ENCODE results near the gene GTF3C5.
"Not testable (repeated sequence)": the region's sequence is repeated elsewhere in the genome, so short reads cannot be mapped to it uniquely, and the experiment has no call there.

Gene GTF3C5

DNA sequence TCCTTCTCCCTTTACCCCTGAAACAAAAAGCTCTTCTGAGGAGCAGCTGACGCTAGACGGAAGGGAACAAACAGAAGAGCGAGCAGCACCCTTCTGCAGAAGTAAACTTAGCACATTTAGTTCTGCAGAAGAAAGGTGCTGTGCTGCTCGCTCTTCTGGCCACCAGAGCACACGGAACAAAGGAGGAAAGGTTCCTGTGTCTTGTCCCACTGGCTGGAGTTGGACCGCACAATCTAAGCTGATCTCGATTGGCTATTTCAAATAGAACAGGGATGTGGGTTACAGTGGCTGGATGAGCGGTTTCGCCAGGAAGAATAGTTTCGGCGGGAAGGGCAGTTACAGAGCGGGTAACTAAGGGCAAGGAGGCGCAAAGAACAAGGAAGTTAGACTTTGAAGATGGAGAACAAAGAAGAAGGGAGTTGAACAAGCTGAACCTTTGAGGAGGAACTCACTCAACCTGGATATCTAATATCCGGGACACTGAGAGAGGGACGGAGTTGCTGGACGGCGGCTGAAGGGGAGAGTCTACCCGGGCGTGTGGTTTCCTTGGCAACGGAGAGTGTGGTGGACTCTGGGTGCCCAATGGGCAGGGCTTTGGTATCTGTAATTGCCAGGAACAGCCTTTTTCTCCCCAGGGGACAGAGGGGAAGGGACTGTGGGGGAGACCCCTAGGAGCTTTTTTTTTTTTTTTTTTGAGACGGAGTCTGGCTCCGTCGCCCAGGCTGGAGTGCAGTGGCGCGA is 7.1 kb downstream of the GTF3C5 start:
- POLR2A ChIA-PET, result no interaction called here
- TF ChIP-seq, protein P1, sequence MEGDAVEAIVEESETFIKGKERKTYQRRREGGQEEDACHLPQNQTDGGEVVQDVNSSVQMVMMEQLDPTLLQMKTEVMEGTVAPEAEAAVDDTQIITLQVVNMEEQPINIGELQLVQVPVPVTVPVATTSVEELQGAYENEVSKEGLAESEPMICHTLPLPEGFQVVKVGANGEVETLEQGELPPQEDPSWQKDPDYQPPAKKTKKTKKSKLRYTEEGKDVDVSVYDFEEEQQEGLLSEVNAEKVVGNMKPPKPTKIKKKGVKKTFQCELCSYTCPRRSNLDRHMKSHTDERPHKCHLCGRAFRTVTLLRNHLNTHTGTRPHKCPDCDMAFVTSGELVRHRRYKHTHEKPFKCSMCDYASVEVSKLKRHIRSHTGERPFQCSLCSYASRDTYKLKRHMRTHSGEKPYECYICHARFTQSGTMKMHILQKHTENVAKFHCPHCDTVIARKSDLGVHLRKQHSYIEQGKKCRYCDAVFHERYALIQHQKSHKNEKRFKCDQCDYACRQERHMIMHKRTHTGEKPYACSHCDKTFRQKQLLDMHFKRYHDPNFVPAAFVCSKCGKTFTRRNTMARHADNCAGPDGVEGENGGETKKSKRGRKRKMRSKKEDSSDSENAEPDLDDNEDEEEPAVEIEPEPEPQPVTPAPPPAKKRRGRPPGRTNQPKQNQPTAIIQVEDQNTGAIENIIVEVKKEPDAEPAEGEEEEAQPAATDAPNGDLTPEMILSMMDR (IDR thresholded peaks at IDR 0.05; ENCODE audit: control extremely low read depth, extremely low read depth, low read depth, missing control alignments), result no peak
- CTCF ChIA-PET, result interaction anchor here (0.7 to 1.4 kb wide), 4 partner anchors 11 to 110 kb away, joined by 3 to 4 read pairs (median 4); no protein-coding TSS in a partner anchor
- no peak for DNase-seq (ENCODE audit: extremely low spot score)

DNA sequence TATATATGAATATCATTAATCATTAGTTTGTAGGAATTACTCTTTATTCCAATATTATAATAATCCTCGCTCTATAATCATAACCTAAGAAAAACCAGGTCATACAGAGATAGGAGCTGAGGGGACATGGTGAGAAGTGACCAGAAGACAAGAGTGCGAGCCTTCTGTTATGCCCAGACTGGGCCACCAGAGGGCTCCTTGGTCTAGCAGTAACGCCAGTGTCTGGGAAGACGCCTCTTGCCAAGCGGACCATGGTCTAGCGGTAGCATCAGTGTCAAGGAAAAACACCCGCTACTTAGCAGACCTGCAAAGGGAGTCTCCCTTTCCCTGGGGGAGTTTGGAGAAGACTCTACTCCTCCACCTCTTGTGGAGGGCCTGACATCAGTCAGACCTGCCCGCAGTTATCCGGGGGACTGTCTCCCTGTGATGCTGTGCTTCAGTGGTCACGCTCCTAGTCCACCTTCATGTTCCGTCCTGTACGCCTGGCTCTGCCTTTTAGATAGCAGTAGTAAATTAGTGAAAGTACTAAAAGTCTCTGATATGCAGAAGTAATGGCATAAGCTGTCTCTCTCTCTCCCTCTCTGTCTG is 10.2 kb downstream of the GTF3C5 start:
- DNase-seq (ENCODE audit: extremely low spot score); POLR2A ChIA-PET: not testable (repeated sequence)
- CTCF ChIA-PET, result interaction anchor here (0.8 to 3.7 kb wide), 9 partner anchors 9 to 145 kb away, joined by 3 to 22 read pairs (median 7); partner anchors contain the start of gene GTF3C5
- TF ChIP-seq, protein P1 (IDR thresholded peaks at IDR 0.05; ENCODE audit: control extremely low read depth, extremely low read depth, low read depth, missing control alignments), result peak; percentile 44

DNA sequence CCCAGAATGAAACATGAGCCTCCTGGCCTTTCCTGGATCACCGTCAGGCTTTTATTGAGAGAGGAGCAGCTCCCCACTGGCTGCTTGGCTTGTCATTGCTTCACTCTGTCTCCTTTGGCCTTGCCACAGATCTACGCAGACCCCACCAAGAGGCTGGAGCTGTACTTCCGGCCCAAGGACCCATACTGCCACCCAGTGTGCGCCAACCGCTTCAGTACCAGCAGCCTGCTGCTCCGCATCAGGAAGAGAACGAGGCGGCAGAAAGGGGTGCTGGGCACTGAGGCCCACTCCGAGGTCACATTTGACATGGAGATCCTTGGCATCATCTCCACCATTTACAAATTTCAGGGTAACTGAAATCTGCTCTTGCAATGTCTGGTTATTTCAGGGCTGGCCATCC is 11.2 kb downstream of the GTF3C5 start:
- ChIA-PET CTCF (interaction anchor here (1.0 to 3.7 kb wide), 5 partner anchors 9 to 105 kb away, joined by 3 to 22 read pairs (median 11); partner anchors contain the start of gene GTF3C5), POLR2A (no interaction called here)
- DNase-seq (ENCODE audit: extremely low spot score), result no peak
- TF ChIP-seq, protein P1 (IDR thresholded peaks at IDR 0.05; ENCODE audit: control extremely low read depth, extremely low read depth, low read depth, missing control alignments), result no peak

DNA sequence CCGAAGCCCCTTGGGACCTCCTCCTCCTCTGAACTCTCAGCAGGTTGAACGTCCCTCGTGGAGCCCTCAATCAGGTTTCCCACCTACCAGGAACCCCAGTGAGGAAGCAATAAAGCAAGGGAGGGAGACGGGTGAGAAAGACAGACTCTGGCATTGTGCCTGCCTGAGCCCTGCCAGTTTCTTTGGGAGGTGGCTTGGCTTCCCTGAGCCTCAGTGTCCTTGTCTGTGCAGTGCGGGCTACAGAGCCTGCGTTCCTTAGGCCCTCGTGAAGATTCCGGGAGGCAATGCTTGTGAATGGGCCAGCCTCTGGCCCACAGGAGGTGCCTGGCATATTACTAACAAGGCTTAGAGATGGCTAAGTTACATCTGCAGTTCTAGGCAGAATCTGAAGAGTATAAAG is 11.9 kb downstream of the GTF3C5 start:
- ChIA-PET CTCF (interaction anchor here (1.0 to 3.7 kb wide), 5 partner anchors 11 to 105 kb away, joined by 3 to 22 read pairs (median 11); partner anchors contain the start of gene GTF3C5), POLR2A (no interaction called here)
- no peak for DNase-seq (ENCODE audit: extremely low spot score)

DNA sequence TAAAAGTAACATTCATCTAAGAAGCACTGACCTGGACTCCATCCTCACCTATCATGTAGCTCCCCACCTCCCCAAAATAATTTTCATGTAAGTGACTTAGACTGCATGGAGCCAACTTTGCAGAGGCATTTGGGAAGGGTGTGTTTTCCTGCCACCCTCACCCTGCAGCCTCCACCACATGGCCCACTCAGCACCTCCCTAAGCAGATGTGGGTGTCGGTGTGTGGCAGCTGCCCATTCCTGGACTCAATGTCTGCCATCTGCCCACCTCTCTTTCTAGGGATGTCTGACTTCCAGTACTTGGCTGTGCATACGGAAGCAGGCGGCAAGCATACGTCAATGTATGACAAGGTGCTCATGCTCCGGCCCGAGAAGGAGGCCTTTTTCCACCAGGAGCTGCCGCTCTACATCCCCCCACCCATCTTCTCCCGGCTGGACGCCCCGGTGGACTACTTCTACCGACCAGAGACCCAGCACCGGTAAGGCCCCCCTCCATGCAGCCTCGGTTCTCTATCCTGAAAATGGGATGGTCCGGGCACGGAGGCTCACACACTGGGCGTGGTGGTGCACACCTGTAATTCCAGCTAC is 12.7 kb downstream of the GTF3C5 start:
- DNase-seq (ENCODE audit: extremely low spot score), result peak; percentile 5
- TF ChIP-seq, protein P1 (IDR thresholded peaks at IDR 0.05; ENCODE audit: control extremely low read depth, extremely low read depth, low read depth, missing control alignments), result no peak
- ChIA-PET POLR2A (no interaction called here), CTCF (interaction anchor here (0.7 to 3.7 kb wide), 6 partner anchors 12 to 102 kb away, joined by 3 to 22 read pairs (median 3); partner anchors contain the start of gene GTF3C5)

More for the DNA sequence above, 11.9 kb downstream of the GTF3C5 start:
- TF ChIP-seq, protein P1 (IDR thresholded peaks at IDR 0.05; ENCODE audit: control extremely low read depth, extremely low read depth, low read depth, missing control alignments), result no peak

DNA sequence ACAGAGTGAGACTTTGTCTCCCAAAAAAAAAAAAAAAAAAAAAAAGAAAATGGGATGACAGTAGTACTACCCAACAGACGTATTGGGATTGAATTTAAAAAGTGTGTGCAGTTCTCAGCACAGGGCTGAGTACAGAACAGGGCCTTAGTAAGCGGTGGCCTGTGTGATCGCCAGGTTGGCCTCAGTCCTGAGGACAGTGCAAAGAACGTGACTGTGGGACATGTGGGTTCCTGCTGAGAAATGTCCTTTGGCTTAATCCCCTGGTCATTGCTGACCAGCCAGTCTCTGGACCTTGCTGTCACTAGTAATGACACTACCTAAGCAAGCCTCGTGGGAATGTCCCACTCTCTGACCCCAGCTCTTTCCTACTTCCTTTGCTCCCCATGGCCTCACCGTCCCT is 13.3 kb downstream of the GTF3C5 start:
- ChIA-PET CTCF (interaction anchor here (0.7 to 2.2 kb wide), 4 partner anchors 16 to 101 kb away, joined by 3 to 8 read pairs (median 3); no protein-coding TSS in a partner anchor), POLR2A (no interaction called here)
- no peak for DNase-seq (ENCODE audit: extremely low spot score)
- TF ChIP-seq, protein P1 (IDR thresholded peaks at IDR 0.05; ENCODE audit: control extremely low read depth, extremely low read depth, low read depth, missing control alignments), result no peak
